ENCODE results near the gene BTBD19.
A peak's percentile ranks its signal among the peaks of the same experiment; 100 is the strongest.
"Not testable (repeated sequence)": the region's sequence is repeated elsewhere in the genome, so short reads cannot be mapped to it uniquely, and the experiment has no call there.

BTBD19 gene

GRCh38 chr1:44808063-44808937, at the start of gene BTBD19:
Gene BTBD19, plus strand, starts transcription at chr1:44808523. Its CDS starts 298 bp downstream, at chr1:44808821.
- H3K4me3 ChIP-seq (ENCODE audit: low read length) = no peak within 1 kb of the TSS
- no peak for TF ChIP-seq ZNF274 (IDR thresholded peaks at IDR 0.05; ENCODE audit: low read depth, low read length)

- H3K4me3 ChIP-seq (ENCODE audit: low read length) = no peak overlapping the region
- no peak for TF ChIP-seq ZNF274 (IDR thresholded peaks at IDR 0.05; ENCODE audit: low read depth, low read length)
These were observed 49.2 kb upstream of the BTBD19 start for GRCh38 chr1:44759077-44759476.

GRCh38 chr1:44760876-44761275, 47.4 kb upstream of the BTBD19 start:
- no peak overlapping the region for H3K4me3 ChIP-seq (ENCODE audit: low read length)
- TF ChIP-seq ZNF274 (IDR thresholded peaks at IDR 0.05; ENCODE audit: low read depth, low read length) = no peak

DNA sequence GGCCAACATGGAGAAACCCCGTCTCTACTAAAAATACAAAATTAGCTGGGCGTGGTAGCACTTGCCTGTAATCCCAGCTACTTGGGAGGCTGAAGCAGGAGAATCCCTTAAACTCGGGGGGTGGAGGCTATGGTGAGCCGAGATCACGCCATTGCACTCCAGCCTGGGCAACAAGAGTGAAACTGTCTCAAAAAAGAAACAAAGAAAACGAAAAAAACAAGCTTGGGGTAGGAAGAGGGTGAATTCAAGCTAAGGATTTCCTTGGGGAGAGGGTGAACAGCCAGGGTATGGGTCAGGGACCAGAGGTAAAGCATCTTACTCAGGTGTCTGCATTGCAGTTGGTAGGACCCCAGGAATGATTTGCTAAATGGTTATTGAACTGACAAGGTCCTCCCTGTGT, 41.9 kb upstream of the BTBD19 start:
- H3K4me3 ChIP-seq (ENCODE audit: low read length) = not testable (repeated sequence)

- TF ChIP-seq ZNF274 (IDR thresholded peaks at IDR 0.05; ENCODE audit: low read depth, low read length) = no peak
These were observed 33.0 kb upstream of the BTBD19 start, which contains the start of gene RPS8 for GRCh38 chr1:44775078-44775929. Gene RPS8, plus strand, starts transcription at chr1:44775540. Its CDS starts 57 bp downstream, at chr1:44775597.

DNA sequence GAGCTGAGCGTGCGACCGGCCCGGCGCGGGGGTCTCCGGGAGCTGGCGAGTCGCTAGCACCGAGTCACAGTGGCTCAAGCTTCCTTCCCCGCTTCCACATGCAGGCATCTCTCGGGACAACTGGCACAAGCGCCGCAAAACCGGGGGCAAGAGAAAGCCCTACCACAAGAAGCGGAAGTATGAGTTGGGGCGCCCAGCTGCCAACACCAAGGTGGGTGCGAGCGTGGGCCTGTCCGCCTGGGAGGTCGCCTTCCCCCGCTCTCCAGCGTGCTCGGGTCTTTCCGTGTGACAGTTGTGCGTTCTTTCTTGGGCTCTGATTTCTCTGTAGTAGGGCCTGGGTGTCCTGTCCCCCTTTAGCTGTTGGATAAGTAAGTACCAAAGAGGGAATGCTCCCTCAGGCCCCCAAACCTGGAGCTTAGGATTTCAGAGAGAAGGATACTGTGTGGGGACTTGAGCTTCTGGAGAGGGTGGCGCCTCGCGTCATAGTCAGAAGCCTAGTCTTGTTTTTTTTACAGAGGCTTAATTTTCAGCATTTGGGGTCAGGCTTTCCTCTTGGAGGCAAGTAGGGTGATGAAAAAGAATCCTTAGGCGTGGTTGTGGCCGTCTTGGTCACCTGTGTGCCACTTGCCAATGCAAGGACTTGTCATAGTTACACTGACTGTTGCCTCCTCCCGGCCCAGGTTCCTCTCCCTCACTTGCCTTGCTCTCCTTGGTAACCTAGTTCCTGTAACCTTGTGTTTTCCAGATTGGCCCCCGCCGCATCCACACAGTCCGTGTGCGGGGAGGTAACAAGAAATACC, 32.2 kb upstream of the BTBD19 start:
- TF ChIP-seq ZNF274 (IDR thresholded peaks at IDR 0.05; ENCODE audit: low read depth, low read length) = no peak
- peak overlapping the region; percentile 90 for H3K4me3 ChIP-seq (ENCODE audit: low read length)

More at GRCh38 chr1:44775078-44775929, 33.0 kb upstream of the BTBD19 start, which contains the start of gene RPS8:
- peak within 1 kb of the TSS; percentile 90 for H3K4me3 ChIP-seq (ENCODE audit: low read length)

DNA sequence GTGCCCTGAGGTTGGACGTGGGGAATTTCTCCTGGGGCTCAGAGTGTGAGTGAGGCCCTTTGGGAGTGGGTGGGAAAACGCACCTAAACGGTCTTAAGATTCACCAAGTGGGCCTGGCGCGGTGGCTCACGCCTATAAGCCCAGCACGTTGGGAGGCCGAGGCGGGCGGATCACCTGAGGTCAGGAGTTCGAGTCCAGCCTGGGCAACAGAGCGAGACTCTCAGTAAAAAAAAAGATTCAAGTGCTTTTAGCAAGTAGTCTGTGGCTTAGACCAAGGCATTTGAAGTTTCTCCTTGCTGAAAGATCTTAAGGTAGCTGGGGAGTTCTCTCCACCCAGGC, 31.6 kb upstream of the BTBD19 start:
- peak overlapping the region; percentile 90 for H3K4me3 ChIP-seq (ENCODE audit: low read length)
- no peak for TF ChIP-seq ZNF274 (IDR thresholded peaks at IDR 0.05; ENCODE audit: low read depth, low read length)

DNA sequence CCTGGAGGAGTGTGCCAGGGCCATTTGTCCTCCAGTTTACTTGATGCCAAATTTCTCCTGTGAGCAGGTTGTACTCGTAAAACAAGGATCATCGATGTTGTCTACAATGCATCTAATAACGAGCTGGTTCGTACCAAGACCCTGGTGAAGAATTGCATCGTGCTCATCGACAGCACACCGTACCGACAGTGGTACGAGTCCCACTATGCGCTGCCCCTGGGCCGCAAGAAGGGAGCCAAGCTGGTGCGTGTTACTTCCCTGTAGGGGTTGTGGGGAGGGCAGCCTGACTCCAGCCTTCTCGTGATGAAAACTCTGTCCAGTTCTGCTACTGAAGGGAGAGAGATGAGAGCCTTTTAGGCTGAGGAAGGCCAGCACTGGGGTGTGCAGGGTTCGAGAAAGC, 30.8 kb upstream of the BTBD19 start:
- peak overlapping the region; percentile 90 for H3K4me3 ChIP-seq (ENCODE audit: low read length)

GRCh38 chr1:44777969-44778635, 30.2 kb upstream of the BTBD19 start:
- H3K4me3 ChIP-seq (ENCODE audit: low read length) = peak overlapping the region; percentile 27; the same call in 1 of the 2 replicates
- TF ChIP-seq ZNF274 (IDR thresholded peaks at IDR 0.05; ENCODE audit: low read depth, low read length) = no peak

More for the DNA sequence above, 30.8 kb upstream of the BTBD19 start:
- TF ChIP-seq ZNF274 (IDR thresholded peaks at IDR 0.05; ENCODE audit: low read depth, low read length) = no peak

- no peak overlapping the region for H3K4me3 ChIP-seq (ENCODE audit: low read length)
- no peak for TF ChIP-seq ZNF274 (IDR thresholded peaks at IDR 0.05; ENCODE audit: low read depth, low read length)
These were observed 29.4 kb upstream of the BTBD19 start for GRCh38 chr1:44778705-44779576.

- no peak for TF ChIP-seq ZNF274 (IDR thresholded peaks at IDR 0.05; ENCODE audit: low read depth, low read length)
- no peak overlapping the region for H3K4me3 ChIP-seq (ENCODE audit: low read length)
These were observed 27.7 kb upstream of the BTBD19 start for GRCh38 chr1:44780583-44781121.

GRCh38 chr1:44783697-44784093, 24.6 kb upstream of the BTBD19 start:
- peak overlapping the region; percentile 21; the same call in 1 of the 2 replicates for H3K4me3 ChIP-seq (ENCODE audit: low read length)

More at GRCh38 chr1:44783697-44784093, 24.6 kb upstream of the BTBD19 start:
- TF ChIP-seq ZNF274 (IDR thresholded peaks at IDR 0.05; ENCODE audit: low read depth, low read length) = no peak

All from GM08714 (cell line).